Measurements from ENCODE around the gene RSL24D1. TPM values are rescaled to one million over a fixed set of nuclear protein-coding genes. Genes with fewer than 3 reads are reported as not detected.

Gene RSL24D1
- total and polyA plus RNA-seq, 2 experiments from 2014 or later, result 43.1 to 96.7 TPM

DNA sequence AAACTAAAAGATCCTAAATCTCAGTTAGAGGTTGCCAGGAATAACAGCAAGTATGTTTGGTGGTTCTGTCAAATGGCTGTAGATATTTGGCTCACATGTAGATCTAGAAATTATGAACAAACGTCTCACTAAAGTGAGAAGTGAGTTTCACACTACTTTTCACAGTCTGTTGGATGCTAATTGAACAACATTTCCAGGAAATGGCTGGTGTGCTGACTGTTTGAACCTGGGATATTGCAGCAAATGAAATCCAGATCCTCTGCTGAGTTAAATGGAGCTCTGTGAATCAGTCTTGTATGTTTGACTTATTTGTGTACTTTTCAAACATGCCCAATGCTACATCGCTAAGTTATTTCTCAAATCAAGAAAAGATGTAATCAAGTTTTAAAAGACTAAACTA lies 21.3 kb upstream of the RSL24D1 start:
- H3K36me3 ChIP-seq (replicated peaks; ENCODE audit: insufficient read depth, low read depth), result no peaks in the 10 kb centered on the region
- no peaks in the 10 kb centered on the region for H3K9me3 ChIP-seq (ENCODE audit: low read depth)
- H3K9me2 ChIP-seq (replicated peaks; ENCODE audit: insufficient read depth), result no peaks in the 10 kb centered on the region
- no peaks in the 10 kb centered on the region for H3K79me2 ChIP-seq
- WGBS (ENCODE audit: low lambda C conversion rate, missing lambda C conversion rate), result 75% methylated on average over 2 of the region's 2 CpGs
- no peak for DNase-seq (ENCODE audit: low spot score)
- no peaks in the 10 kb centered on the region for H3K27me3 ChIP-seq
- H2AFZ ChIP-seq, result no peak overlapping the region
- H3K4me2 ChIP-seq, result no peak overlapping the region
- H3K4me1 ChIP-seq (ENCODE audit: insufficient read depth), result peaks cover 10% of the 10 kb centered on the region
- no peaks in the 10 kb centered on the region for H4K20me1 ChIP-seq (ENCODE audit: insufficient read depth, poor library complexity, severe bottlenecking)
- H3K27ac ChIP-seq, result peak overlapping the region; percentile 3
- TF ChIP-seq EZH2phosphoT487 (IDR thresholded peaks at IDR 0.05; ENCODE audit: low read depth, severe bottlenecking, unreplicated experiment) (no peak), EZH2 (IDR thresholded peaks at IDR 0.05; ENCODE audit: borderline replicate concordance) (no peak)
- TF ChIP-seq, protein P1, sequence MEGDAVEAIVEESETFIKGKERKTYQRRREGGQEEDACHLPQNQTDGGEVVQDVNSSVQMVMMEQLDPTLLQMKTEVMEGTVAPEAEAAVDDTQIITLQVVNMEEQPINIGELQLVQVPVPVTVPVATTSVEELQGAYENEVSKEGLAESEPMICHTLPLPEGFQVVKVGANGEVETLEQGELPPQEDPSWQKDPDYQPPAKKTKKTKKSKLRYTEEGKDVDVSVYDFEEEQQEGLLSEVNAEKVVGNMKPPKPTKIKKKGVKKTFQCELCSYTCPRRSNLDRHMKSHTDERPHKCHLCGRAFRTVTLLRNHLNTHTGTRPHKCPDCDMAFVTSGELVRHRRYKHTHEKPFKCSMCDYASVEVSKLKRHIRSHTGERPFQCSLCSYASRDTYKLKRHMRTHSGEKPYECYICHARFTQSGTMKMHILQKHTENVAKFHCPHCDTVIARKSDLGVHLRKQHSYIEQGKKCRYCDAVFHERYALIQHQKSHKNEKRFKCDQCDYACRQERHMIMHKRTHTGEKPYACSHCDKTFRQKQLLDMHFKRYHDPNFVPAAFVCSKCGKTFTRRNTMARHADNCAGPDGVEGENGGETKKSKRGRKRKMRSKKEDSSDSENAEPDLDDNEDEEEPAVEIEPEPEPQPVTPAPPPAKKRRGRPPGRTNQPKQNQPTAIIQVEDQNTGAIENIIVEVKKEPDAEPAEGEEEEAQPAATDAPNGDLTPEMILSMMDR (IDR thresholded peaks at IDR 0.05; ENCODE audit: poor library complexity), result no peak
- H3K4me3 ChIP-seq, result no peak overlapping the region

DNA sequence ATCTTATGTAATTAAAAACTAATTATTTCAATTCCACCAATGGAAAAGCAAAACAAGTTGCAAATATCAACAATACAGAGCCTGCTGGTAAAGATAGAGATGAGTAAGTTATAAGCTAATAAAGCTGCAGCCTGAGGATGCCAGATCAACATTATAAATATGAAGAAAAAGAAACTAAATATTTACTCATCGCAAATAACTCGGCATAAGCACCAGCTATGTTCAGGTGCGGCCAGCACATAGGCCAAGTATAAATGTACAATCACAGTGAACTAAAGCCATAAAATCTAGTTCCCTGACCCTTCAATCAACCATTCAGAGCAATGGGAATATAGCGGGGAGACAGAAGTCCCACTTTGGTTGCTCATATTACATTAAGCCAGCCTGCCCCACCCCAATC lies 7.7 kb upstream of the RSL24D1 start:
- Histone ChIP-seq H3K79me2 (no peaks in the 10 kb centered on the region), H3K4me3 (no peak overlapping the region), H3K4me2 (no peak overlapping the region), H3K9me3 (ENCODE audit: low read depth) (no peaks in the 10 kb centered on the region), H2AFZ (no peak overlapping the region), H3K27ac (no peak overlapping the region), H3K27me3 (no peaks in the 10 kb centered on the region), H3K4me1 (ENCODE audit: insufficient read depth) (no peaks in the 10 kb centered on the region), H3K9me2 (replicated peaks; ENCODE audit: insufficient read depth) (no peaks in the 10 kb centered on the region), H3K36me3 (replicated peaks; ENCODE audit: insufficient read depth, low read depth) (no peaks in the 10 kb centered on the region), H4K20me1 (ENCODE audit: insufficient read depth, poor library complexity, severe bottlenecking) (no peaks in the 10 kb centered on the region)
- TF ChIP-seq EZH2 (IDR thresholded peaks at IDR 0.05; ENCODE audit: borderline replicate concordance) (no peak), EZH2phosphoT487 (IDR thresholded peaks at IDR 0.05; ENCODE audit: low read depth, severe bottlenecking, unreplicated experiment) (no peak)
- TF ChIP-seq, protein P1 (IDR thresholded peaks at IDR 0.05; ENCODE audit: poor library complexity), result no peak
- DNase-seq (ENCODE audit: low spot score), result no peak
- WGBS (ENCODE audit: low lambda C conversion rate, missing lambda C conversion rate), result 76% methylated on average over 4 of the region's 4 CpGs

DNA sequence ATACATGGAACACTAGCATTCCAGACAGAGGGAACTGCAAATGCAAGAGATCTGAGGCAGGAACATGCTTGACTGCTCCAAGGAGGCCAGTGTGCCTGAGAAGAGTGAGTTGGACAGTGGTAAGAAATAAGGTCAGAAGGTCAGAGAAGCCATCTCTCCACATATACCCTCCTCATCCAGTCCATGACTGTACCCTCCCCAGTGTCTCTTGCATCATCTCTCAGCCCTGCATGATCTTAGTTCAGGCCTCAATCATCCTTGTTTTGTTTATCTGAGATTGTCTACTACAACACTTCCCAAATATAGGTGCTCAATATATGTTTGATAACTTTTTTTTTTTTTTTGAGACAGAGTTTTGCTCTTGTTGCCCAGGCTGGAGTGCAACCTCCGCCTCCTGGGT lies 5.5 kb upstream of the RSL24D1 start:
- 100% methylated on average over 1 of the region's 1 CpG for WGBS (ENCODE audit: low lambda C conversion rate, missing lambda C conversion rate)
- no peak for DNase-seq (ENCODE audit: low spot score)
- Histone ChIP-seq H3K79me2 (no peaks in the 10 kb centered on the region), H3K27me3 (no peaks in the 10 kb centered on the region), H3K9me2 (replicated peaks; ENCODE audit: insufficient read depth) (no peaks in the 10 kb centered on the region), H3K27ac (no peak overlapping the region), H4K20me1 (ENCODE audit: insufficient read depth, poor library complexity, severe bottlenecking) (no peaks in the 10 kb centered on the region), H3K36me3 (replicated peaks; ENCODE audit: insufficient read depth, low read depth) (no peaks in the 10 kb centered on the region), H2AFZ (no peak overlapping the region), H3K9me3 (ENCODE audit: low read depth) (no peaks in the 10 kb centered on the region), H3K4me1 (ENCODE audit: insufficient read depth) (no peaks in the 10 kb centered on the region), H3K4me3 (no peak overlapping the region), H3K4me2 (no peak overlapping the region)
- TF ChIP-seq EZH2 (IDR thresholded peaks at IDR 0.05; ENCODE audit: borderline replicate concordance) (no peak), EZH2phosphoT487 (IDR thresholded peaks at IDR 0.05; ENCODE audit: low read depth, severe bottlenecking, unreplicated experiment) (no peak)
- TF ChIP-seq, protein P1 (IDR thresholded peaks at IDR 0.05; ENCODE audit: poor library complexity), result no peak

DNA sequence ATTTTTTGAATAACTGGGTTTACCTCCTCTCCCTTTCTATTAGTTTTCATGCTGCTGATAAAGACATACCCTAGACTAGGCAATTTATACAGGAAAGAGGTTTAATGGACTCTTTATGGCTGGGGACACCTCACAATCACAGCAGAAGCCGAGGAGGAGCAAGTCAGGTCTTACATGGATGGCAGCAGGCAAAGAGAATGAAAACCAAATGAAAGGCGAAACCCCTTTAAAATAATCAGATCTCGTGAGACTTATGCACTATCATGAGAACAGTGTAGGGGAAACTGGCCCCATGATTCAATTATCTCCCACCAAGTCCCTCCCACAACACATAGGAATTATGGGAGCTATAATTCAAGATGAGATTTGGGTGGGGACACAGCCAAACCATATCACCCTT lies 2.0 kb upstream of the RSL24D1 start:
- 90% methylated on average over 3 of the region's 3 CpGs for WGBS (ENCODE audit: low lambda C conversion rate, missing lambda C conversion rate)
- Histone ChIP-seq H2AFZ (no peak overlapping the region), H3K36me3 (replicated peaks; ENCODE audit: insufficient read depth, low read depth) (no peaks in the 10 kb centered on the region), H4K20me1 (ENCODE audit: insufficient read depth, poor library complexity, severe bottlenecking) (peaks cover 21% of the 10 kb centered on the region), H3K9me3 (ENCODE audit: low read depth) (no peaks in the 10 kb centered on the region), H3K4me2 (no peak overlapping the region), H3K4me3 (no peak overlapping the region), H3K4me1 (ENCODE audit: insufficient read depth) (peaks cover 11% of the 10 kb centered on the region), H3K9me2 (replicated peaks; ENCODE audit: insufficient read depth) (no peaks in the 10 kb centered on the region), H3K27me3 (no peaks in the 10 kb centered on the region), H3K79me2 (peaks cover 29% of the 10 kb centered on the region), H3K27ac (no peak overlapping the region)
- DNase-seq (ENCODE audit: low spot score), result no peak
- no peak for TF ChIP-seq EZH2phosphoT487 (IDR thresholded peaks at IDR 0.05; ENCODE audit: low read depth, severe bottlenecking, unreplicated experiment)
- TF ChIP-seq, protein P1 (IDR thresholded peaks at IDR 0.05; ENCODE audit: poor library complexity), result no peak
- TF ChIP-seq EZH2 (IDR thresholded peaks at IDR 0.05; ENCODE audit: borderline replicate concordance), result no peak
